H1 (cell line): ENCODE measurements around the gene ZNF618.

Experiments used
- CTCF ChIP-seq, 3 experiments: IDR thresholded peaks; 1 replicate in 2 of 3; 2 replicates in 1 of 3; pipeline versions ENCODE4 v1.5.1 to v1.6.1; 2011; ENCODE audit warnings: low read length in 3 of 3, mild to moderate bottlenecking in 3 of 3, inconsistent platforms in 2 of 3, low read depth in 1 of 3, moderate library complexity in 1 of 3; ENCODE audit not compliant: insufficient read depth in 1 of 3; ENCODE audit errors: control extremely low read depth in 1 of 3
- EZH2 ChIP-seq: fragments of 200-600 bp; sonication (generic); IDR thresholded peaks from 2 replicates; pipeline ENCODE4 v1.7.1; 2012; ENCODE audit warnings: low read depth, mild to moderate bottlenecking, moderate library complexity, low read length, inconsistent platforms; ENCODE audit not compliant: severe bottlenecking
- KDM5A ChIP-seq: fragments of 200-600 bp; IDR thresholded peaks from 2 replicates; pipeline ENCODE4 v1.7.1; 2012; ENCODE audit warnings: mild to moderate bottlenecking, low read length, inconsistent platforms, mixed read lengths
- POLR2A ChIP-seq, 2 experiments: IDR thresholded peaks; 1 replicate in 1 of 2; 2 replicates in 1 of 2; pipeline ENCODE4 v1.6.1; 2011; ENCODE audit warnings: low read depth in 2 of 2, low read length in 2 of 2, mild to moderate bottlenecking in 2 of 2; ENCODE audit errors: control extremely low read depth in 1 of 2
- SP1 ChIP-seq: IDR thresholded peaks from 2 replicates; pipeline ENCODE4 v1.6.1; 2011; ENCODE audit warnings: low read depth, low read length
- SP2 ChIP-seq: IDR thresholded peaks from 2 replicates; pipeline ENCODE4 v1.6.1; 2012; ENCODE audit warnings: mild to moderate bottlenecking, low read length, inconsistent platforms
- USF2 ChIP-seq: IDR thresholded peaks from 2 replicates; pipeline ENCODE4 v1.6.1; 2011; ENCODE audit warnings: low read length, improper control_type of control experiment

GRCh38 chr9:114006155-114006550, 130.0 kb downstream of the ZNF618 start:
- TF ChIP-seq EZH2: no peak
- no peak for TF ChIP-seq POLR2A (IDR thresholded peaks at IDR 0.05; ENCODE audit: control extremely low read depth in 1 of 2, low read depth in 2 of 2, low read length in 2 of 2)
- TF ChIP-seq KDM5A: no peak
- no peak for TF ChIP-seq CTCF (IDR thresholded peaks at IDR 0.05; ENCODE audit: control extremely low read depth in 1 of 3, insufficient read depth in 1 of 3, low read depth in 1 of 3, low read length in 3 of 3)
- TF ChIP-seq USF2: no peak
- no peak for TF ChIP-seq SP2
- no peak for TF ChIP-seq SP1
